H9 (cell line): ENCODE results near the gene ANK3. TPM values are rescaled to one million over a fixed set of nuclear protein-coding genes. Genes with fewer than 3 reads are reported as not detected.

ENCODE experiments used
- DNase-seq: peaks from one replicate; pipeline ENCODE4 v3.0.0-alpha.2; 2017
- H2AFZ ChIP-seq: one replicate; pipeline ENCODE4 v1.6.1; 2013; ENCODE audit warnings: mild to moderate bottlenecking, low read length, control low read depth, moderate library complexity
- H2AK5ac ChIP-seq: 2 replicates; pipeline ENCODE4 v1.6.1; 2013; ENCODE audit warnings: low read length, control low read depth, mixed read lengths; ENCODE audit not compliant: insufficient read length
- H2BK120ac ChIP-seq: one replicate; pipeline ENCODE4 v1.6.1; 2013; ENCODE audit warnings: low read depth, mild to moderate bottlenecking, low read length, control low read depth, inconsistent platforms; ENCODE audit not compliant: poor library complexity, severe bottlenecking
- H2BK12ac ChIP-seq: 2 replicates; pipeline ENCODE4 v1.6.1; 2013; ENCODE audit warnings: low read length, control low read depth, mixed read lengths, low read depth; ENCODE audit not compliant: insufficient read length
- H2BK15ac ChIP-seq: 2 replicates; pipeline ENCODE4 v1.6.1; 2013; ENCODE audit warnings: low read depth, low read length, control low read depth
- H2BK20ac ChIP-seq: one replicate; pipeline ENCODE4 v1.6.1; 2013; ENCODE audit warnings: low read depth, mild to moderate bottlenecking, low read length, control low read depth, inconsistent platforms; ENCODE audit not compliant: poor library complexity, severe bottlenecking
- H2BK5ac ChIP-seq: 2 replicates; pipeline ENCODE4 v1.6.1; 2013; ENCODE audit warnings: low read length, control low read depth, mixed read lengths; ENCODE audit not compliant: insufficient read length
- H3K14ac ChIP-seq: 2 replicates; pipeline ENCODE4 v1.6.1; 2013; ENCODE audit warnings: low read length, control low read depth; ENCODE audit not compliant: insufficient read depth
- H3K18ac ChIP-seq: 2 replicates; pipeline ENCODE4 v1.6.1; 2013; ENCODE audit warnings: low read depth, mild to moderate bottlenecking, mixed read lengths, low read length, control low read depth; ENCODE audit not compliant: insufficient read length
- H3K23ac ChIP-seq: 2 replicates; pipeline ENCODE4 v1.6.1; 2013; ENCODE audit warnings: low read length, control low read depth, mixed read lengths, low read depth; ENCODE audit not compliant: insufficient read length
- H3K23me2 ChIP-seq: 2 replicates; pipeline ENCODE4 v1.6.1; 2013; ENCODE audit warnings: low read depth, mild to moderate bottlenecking, mixed read lengths, low read length, control low read depth; ENCODE audit not compliant: insufficient read length, poor library complexity, severe bottlenecking
- H3K27ac ChIP-seq: 2 replicates; pipeline ENCODE4 v1.5.1; 2013; ENCODE audit warnings: low read length, control low read depth, mixed read lengths, low read depth; ENCODE audit not compliant: insufficient read length
- H3K27me3 ChIP-seq: 2 replicates; pipeline ENCODE4 v1.6.1; 2013; ENCODE audit warnings: low read length, control low read depth, inconsistent platforms; ENCODE audit not compliant: insufficient read depth
- H3K4ac ChIP-seq: 2 replicates; pipeline ENCODE4 v1.6.1; 2013; ENCODE audit warnings: low read depth, mild to moderate bottlenecking, control low read depth, inconsistent platforms, low read length, moderate library complexity
- H3K4me1 ChIP-seq: 2 replicates; pipeline ENCODE4 v1.6.1; 2013; ENCODE audit warnings: low read length, control low read depth, inconsistent platforms; ENCODE audit not compliant: insufficient read depth
- H3K4me2 ChIP-seq: 2 replicates; pipeline ENCODE4 v1.6.1; 2013; ENCODE audit warnings: low read length, control low read depth, mixed read lengths; ENCODE audit not compliant: insufficient read length, insufficient read depth
- H3K56ac ChIP-seq: 2 replicates; pipeline ENCODE4 v1.6.1; 2013; ENCODE audit warnings: low read depth, mild to moderate bottlenecking, mixed read lengths, low read length, control low read depth; ENCODE audit not compliant: insufficient read length
- H3K79me1 ChIP-seq: 2 replicates; pipeline ENCODE4 v1.6.1; 2013; ENCODE audit warnings: low read depth, mild to moderate bottlenecking, moderate library complexity, low read length, control low read depth, inconsistent platforms; ENCODE audit not compliant: insufficient read depth, poor library complexity, severe bottlenecking
- H3K79me2 ChIP-seq: 2 replicates; pipeline ENCODE4 v1.6.1; 2013; ENCODE audit warnings: low read length, control low read depth, inconsistent platforms; ENCODE audit not compliant: insufficient read depth
- H3K9ac ChIP-seq: 2 replicates; pipeline ENCODE4 v1.6.1; 2013; ENCODE audit warnings: low read length, control low read depth, mixed read lengths; ENCODE audit not compliant: insufficient read length; ENCODE audit errors: extremely low read depth
- H3K9me3 ChIP-seq: one replicate; pipeline ENCODE4 v1.6.1; 2013; ENCODE audit warnings: low read depth, low read length, inconsistent platforms; ENCODE audit not compliant: control insufficient read depth
- H3T11ph ChIP-seq: one replicate; pipeline ENCODE4 v1.6.1; 2013; ENCODE audit warnings: mild to moderate bottlenecking, low read length, control low read depth, inconsistent platforms
- H4K20me1 ChIP-seq: one replicate; pipeline ENCODE4 v1.6.1; 2013; ENCODE audit not compliant: control insufficient read depth, insufficient read length, insufficient read depth
- H4K5ac ChIP-seq: 2 replicates; pipeline ENCODE4 v1.6.1; 2013; ENCODE audit warnings: low read depth, mild to moderate bottlenecking, mixed read lengths, low read length, control low read depth; ENCODE audit not compliant: insufficient read length
- H4K8ac ChIP-seq: replicated peaks from 2 replicates; pipeline ENCODE4 v1.6.1; 2013; ENCODE audit warnings: low read length, control low read depth, mixed read lengths, low read depth; ENCODE audit not compliant: insufficient read length
- H4K91ac ChIP-seq: 2 replicates; pipeline ENCODE4 v1.6.1; 2013; ENCODE audit warnings: low read depth, mild to moderate bottlenecking, moderate library complexity, mixed read lengths, low read length, control low read depth; ENCODE audit not compliant: insufficient read length
- H3K27ac Mint-ChIP-seq, 3 experiments: 2 replicates in 2 of 3; 3 replicates in 1 of 3; pipeline ENCODE4 v1.8.0; 2020 to 2021; ENCODE audit warnings: mixed read lengths in 3 of 3, mild to moderate bottlenecking in 1 of 3, moderate library complexity in 1 of 3
- H3K27me3 Mint-ChIP-seq: 2 replicates; pipeline ENCODE4 v1.8.0; 2021; ENCODE audit warnings: low read depth, mild to moderate bottlenecking, moderate library complexity, mixed read lengths
- H3K36me3 Mint-ChIP-seq, 3 experiments: 2 replicates in 2 of 3; 3 replicates in 1 of 3; pipeline ENCODE4 v1.8.0; 2020 to 2021; ENCODE audit warnings: low read depth in 3 of 3, mixed read lengths in 3 of 3; ENCODE audit not compliant: insufficient read depth in 1 of 3
- H3K4me1 Mint-ChIP-seq, 2 experiments: 2 replicates each; pipeline ENCODE4 v1.8.0; 2020; ENCODE audit warnings: mixed read lengths in 2 of 2
- H3K4me3 Mint-ChIP-seq, 2 experiments: 2 replicates in 1 of 2; 3 replicates in 1 of 2; pipeline ENCODE4 v1.8.0; 2020 to 2021; ENCODE audit warnings: mild to moderate bottlenecking in 2 of 2, mixed read lengths in 2 of 2, moderate library complexity in 1 of 2
- H3K9me3 Mint-ChIP-seq, 2 experiments: 2 replicates in 1 of 2; 3 replicates in 1 of 2; pipeline ENCODE4 v1.8.0; 2020; ENCODE audit warnings: mild to moderate bottlenecking in 2 of 2, mixed read lengths in 2 of 2, moderate library complexity in 1 of 2
- CTCF ChIP-seq: fragments of 200-600 bp; sonication (generic); conservative IDR thresholded peaks from 3 replicates; pipeline ENCODE4 v1.8.0; 2021; ENCODE audit warnings: antibody characterized with exemption, mild to moderate bottlenecking
- WGBS: extraction: QIAGEN DNeasy Blood & Tissue Kit; methylation state at CpG from one replicate; pipeline ENCODE4 v1.1.7; 2013; ENCODE audit warnings: missing lambda C conversion rate, low lambda C conversion rate, mixed read lengths; ENCODE audit not compliant: insufficient read length; ENCODE audit errors: extremely low coverage; 5-methylcytosine and 5-hydroxymethylcytosine counted together
- total RNA-seq: library from RNA; stranded (reverse); gene quantifications from 2 replicates; pipeline ENCODE4 v1.2.1, GENCODE V29; 2021

The ANK3 gene
- total RNA-seq, 1 experiment from 2014 or later: 59.6 TPM

GRCh38 chr10:60377042-60377352, 12.7 kb downstream of the ANK3 start:
- H3K27me3 Mint-ChIP-seq: no peaks in the 10 kb centered on the region
- Histone ChIP-seq H3K79me2 (no peaks in the 10 kb centered on the region), H4K8ac (no peak overlapping the region), H4K5ac (no peak overlapping the region), H3K23ac (no peak overlapping the region), H3T11ph (no peak overlapping the region), H3K79me1 (no peaks in the 10 kb centered on the region), H2BK12ac (no peak overlapping the region), H2BK5ac (no peak overlapping the region), H3K18ac (no peak overlapping the region), H2AK5ac (no peak overlapping the region), H2BK20ac (no peak overlapping the region), H3K27me3 (peaks cover 2% of the 10 kb centered on the region; the same call in 1 of the 2 replicates), H3K9me3 (no peaks in the 10 kb centered on the region), H3K23me2 (no peaks in the 10 kb centered on the region), H3K4ac (no peak overlapping the region), H2BK120ac (no peak overlapping the region), H2AFZ (no peak overlapping the region), H3K4me2 (no peak overlapping the region), H3K56ac (no peak overlapping the region), H4K91ac (no peak overlapping the region), H2BK15ac (no peak overlapping the region), H4K20me1 (no peaks in the 10 kb centered on the region), H3K14ac (no peak overlapping the region), H3K27ac (no peak overlapping the region), H3K9ac (no peak overlapping the region), H3K4me1 (peaks cover 3% of the 10 kb centered on the region; the same call in 1 of the 2 replicates)
- H3K4me1 Mint-ChIP-seq: peaks cover 19 to 26% of the 10 kb centered on the region in 2 experiments
- H3K9me3 Mint-ChIP-seq: no peaks in the 10 kb centered on the region
- H3K4me3 Mint-ChIP-seq: no peak overlapping the region
- peak overlapping the region in 1 of 3 experiments; percentile 57; a peak in 1 of 7 replicates for H3K27ac Mint-ChIP-seq
- WGBS: no CpG with 5 or more reads among the region's 1 CpG
- no peaks in the 10 kb centered on the region for H3K36me3 Mint-ChIP-seq
- no peak for DNase-seq
- no peak for TF ChIP-seq CTCF
